SK-N-SH treated with all-trans-retinoic acid at 6 μM for 48 hours (cell line): Measurements from ENCODE around the gene NID1.

ENCODE experiments used
- ATAC-seq: fragments of 200-7000 bp; cut with Tn5 transposase; 3 replicates; pipeline ENCODE4 v1.9.1; 2020; ENCODE audit warnings: mild to moderate bottlenecking, moderate library complexity
- ARNTL ChIP-seq: fragments of 450-650 bp; formaldehyde crosslinking; IDR thresholded peaks from 2 replicates; pipeline ENCODE4 v1.5.0; 2020; ENCODE audit warnings: low read depth, mild to moderate bottlenecking, moderate library complexity, borderline replicate concordance
- BACH2 ChIP-seq: fragments of 250-450 bp; sonication (Bioruptor Pico); IDR thresholded peaks from 2 replicates; pipeline ENCODE4 v1.9.0; 2021; ENCODE audit warnings: mild to moderate bottlenecking, borderline replicate concordance
- CSDC2 ChIP-seq: fragments of 250-450 bp; sonication (Bioruptor Pico); IDR thresholded peaks from 2 replicates; pipeline ENCODE4 v1.5.0; 2020; ENCODE audit warnings: mild to moderate bottlenecking, moderate library complexity
- ESRRG ChIP-seq: fragments of 250-450 bp; sonication (Bioruptor Pico); IDR thresholded peaks from 2 replicates; pipeline ENCODE4 v1.6.1; 2021; ENCODE audit warnings: mild to moderate bottlenecking
- GLIS3 ChIP-seq: fragments of 250-450 bp; sonication (Bioruptor Pico); IDR thresholded peaks from 2 replicates; pipeline ENCODE4 v1.5.0; 2020; ENCODE audit warnings: mild to moderate bottlenecking, moderate library complexity
- ISL1 ChIP-seq: fragments of 250-450 bp; sonication (Bioruptor Pico); IDR thresholded peaks from 2 replicates; pipeline ENCODE4 v2.1.2; 2022; ENCODE audit warnings: mild to moderate bottlenecking, moderate library complexity
- OSR1 ChIP-seq: fragments of 250-450 bp; sonication (Bioruptor Pico); IDR thresholded peaks from 2 replicates; pipeline ENCODE4 v1.8.0; 2022; ENCODE audit warnings: moderate library complexity, mild to moderate bottlenecking, inconsistent platforms
- PPARA ChIP-seq: fragments of 250-450 bp; sonication (Bioruptor Pico); IDR thresholded peaks from 2 replicates; pipeline ENCODE4 v1.5.0; 2020; ENCODE audit warnings: mild to moderate bottlenecking, borderline replicate concordance
- RARB ChIP-seq: fragments of 250-450 bp; sonication (Bioruptor Pico); IDR thresholded peaks from 2 replicates; pipeline ENCODE4 v1.8.0; 2021; ENCODE audit warnings: mild to moderate bottlenecking, moderate library complexity
- TCF4 ChIP-seq: fragments of 250-450 bp; sonication (Bioruptor Pico); IDR thresholded peaks from 2 replicates; pipeline ENCODE4 v1.8.0; 2021; ENCODE audit warnings: mild to moderate bottlenecking, moderate library complexity, borderline replicate concordance
- ZC3H10 ChIP-seq: fragments of 250-450 bp; sonication (Bioruptor Pico); IDR thresholded peaks from 2 replicates; pipeline ENCODE4 v1.5.1; 2021; ENCODE audit warnings: mild to moderate bottlenecking, moderate library complexity
- ZFP30 ChIP-seq: fragments of 450-650 bp; formaldehyde crosslinking; IDR thresholded peaks from 2 replicates; pipeline ENCODE4 v1.5.0; 2022; ENCODE audit warnings: mild to moderate bottlenecking, moderate library complexity
- ZNF565 ChIP-seq: fragments of 450-650 bp; formaldehyde crosslinking; conservative IDR thresholded peaks from 2 replicates; pipeline ENCODE4 v1.5.0; 2020; ENCODE audit warnings: low read depth, mild to moderate bottlenecking, moderate library complexity
- ZNF70 ChIP-seq: fragments of 450-650 bp; formaldehyde crosslinking; IDR thresholded peaks from 2 replicates; pipeline ENCODE4 v1.5.0; 2020; ENCODE audit warnings: mild to moderate bottlenecking, moderate library complexity
- TF ChIP-seq, protein P1 (sequence below): fragments of 250-450 bp; sonication (Bioruptor Pico); IDR thresholded peaks from 2 replicates; pipeline ENCODE4 v1.5.0; 2020; ENCODE audit warnings: mild to moderate bottlenecking, moderate library complexity
- TF ChIP-seq, protein P2 (sequence below): fragments of 250-450 bp; sonication (Bioruptor Pico); IDR thresholded peaks from 2 replicates; pipeline ENCODE4 v1.8.0; 2020; ENCODE audit warnings: mild to moderate bottlenecking, moderate library complexity, borderline replicate concordance
- TF ChIP-seq, protein P3 (sequence below): fragments of 250-450 bp; sonication (Bioruptor Pico); IDR thresholded peaks from 2 replicates; pipeline ENCODE4 v1.8.0; 2021; ENCODE audit warnings: low read depth, mild to moderate bottlenecking, moderate library complexity, borderline replicate concordance
- TF ChIP-seq, protein P4 (sequence below): fragments of 250-450 bp; sonication (Bioruptor Pico); IDR thresholded peaks from 2 replicates; pipeline ENCODE4 v1.5.1; 2021; ENCODE audit warnings: mild to moderate bottlenecking, moderate library complexity

NID1 gene

DNA sequence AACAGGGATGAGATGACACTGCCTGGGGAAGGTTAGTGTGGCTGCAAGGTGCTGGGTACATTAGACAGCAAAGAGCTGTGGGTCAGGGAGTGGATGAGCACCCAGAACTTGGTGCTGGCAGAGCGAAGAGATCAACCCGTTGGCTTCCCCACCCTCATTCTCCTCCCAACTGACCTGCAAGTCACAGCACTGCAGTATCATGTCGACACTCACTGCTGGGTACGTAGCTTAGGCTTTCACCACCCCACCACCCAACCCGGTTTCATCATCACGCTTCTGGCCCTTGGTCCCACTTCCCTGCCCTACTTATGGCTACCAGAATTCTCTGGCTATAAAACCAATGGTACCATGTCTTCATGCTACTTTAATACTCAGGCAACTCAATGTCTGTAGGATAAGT is 124.6 kb downstream of the NID1 start (continued):
- TF ChIP-seq, protein P1, sequence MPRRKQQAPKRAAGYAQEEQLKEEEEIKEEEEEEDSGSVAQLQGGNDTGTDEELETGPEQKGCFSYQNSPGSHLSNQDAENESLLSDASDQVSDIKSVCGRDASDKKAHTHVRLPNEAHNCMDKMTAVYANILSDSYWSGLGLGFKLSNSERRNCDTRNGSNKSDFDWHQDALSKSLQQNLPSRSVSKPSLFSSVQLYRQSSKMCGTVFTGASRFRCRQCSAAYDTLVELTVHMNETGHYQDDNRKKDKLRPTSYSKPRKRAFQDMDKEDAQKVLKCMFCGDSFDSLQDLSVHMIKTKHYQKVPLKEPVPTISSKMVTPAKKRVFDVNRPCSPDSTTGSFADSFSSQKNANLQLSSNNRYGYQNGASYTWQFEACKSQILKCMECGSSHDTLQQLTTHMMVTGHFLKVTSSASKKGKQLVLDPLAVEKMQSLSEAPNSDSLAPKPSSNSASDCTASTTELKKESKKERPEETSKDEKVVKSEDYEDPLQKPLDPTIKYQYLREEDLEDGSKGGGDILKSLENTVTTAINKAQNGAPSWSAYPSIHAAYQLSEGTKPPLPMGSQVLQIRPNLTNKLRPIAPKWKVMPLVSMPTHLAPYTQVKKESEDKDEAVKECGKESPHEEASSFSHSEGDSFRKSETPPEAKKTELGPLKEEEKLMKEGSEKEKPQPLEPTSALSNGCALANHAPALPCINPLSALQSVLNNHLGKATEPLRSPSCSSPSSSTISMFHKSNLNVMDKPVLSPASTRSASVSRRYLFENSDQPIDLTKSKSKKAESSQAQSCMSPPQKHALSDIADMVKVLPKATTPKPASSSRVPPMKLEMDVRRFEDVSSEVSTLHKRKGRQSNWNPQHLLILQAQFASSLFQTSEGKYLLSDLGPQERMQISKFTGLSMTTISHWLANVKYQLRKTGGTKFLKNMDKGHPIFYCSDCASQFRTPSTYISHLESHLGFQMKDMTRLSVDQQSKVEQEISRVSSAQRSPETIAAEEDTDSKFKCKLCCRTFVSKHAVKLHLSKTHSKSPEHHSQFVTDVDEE: no peak

DNA sequence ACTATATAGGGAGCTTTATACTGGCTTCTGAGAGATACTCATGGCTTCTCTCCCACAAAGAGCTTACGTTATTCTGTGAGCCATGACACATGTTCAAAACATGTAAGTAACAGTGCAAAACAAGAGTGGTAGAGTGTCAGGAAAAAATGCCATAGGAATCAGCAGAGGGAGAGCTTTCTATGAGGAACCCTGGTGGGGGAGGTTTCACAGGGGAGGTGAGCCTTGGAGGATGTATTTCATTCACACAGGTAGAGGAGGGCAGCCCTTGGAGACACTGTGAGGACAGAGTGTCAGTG is 125.5 kb downstream of the NID1 start:
- ATAC-seq: no peak
- TF ChIP-seq, protein P1: no peak

DNA sequence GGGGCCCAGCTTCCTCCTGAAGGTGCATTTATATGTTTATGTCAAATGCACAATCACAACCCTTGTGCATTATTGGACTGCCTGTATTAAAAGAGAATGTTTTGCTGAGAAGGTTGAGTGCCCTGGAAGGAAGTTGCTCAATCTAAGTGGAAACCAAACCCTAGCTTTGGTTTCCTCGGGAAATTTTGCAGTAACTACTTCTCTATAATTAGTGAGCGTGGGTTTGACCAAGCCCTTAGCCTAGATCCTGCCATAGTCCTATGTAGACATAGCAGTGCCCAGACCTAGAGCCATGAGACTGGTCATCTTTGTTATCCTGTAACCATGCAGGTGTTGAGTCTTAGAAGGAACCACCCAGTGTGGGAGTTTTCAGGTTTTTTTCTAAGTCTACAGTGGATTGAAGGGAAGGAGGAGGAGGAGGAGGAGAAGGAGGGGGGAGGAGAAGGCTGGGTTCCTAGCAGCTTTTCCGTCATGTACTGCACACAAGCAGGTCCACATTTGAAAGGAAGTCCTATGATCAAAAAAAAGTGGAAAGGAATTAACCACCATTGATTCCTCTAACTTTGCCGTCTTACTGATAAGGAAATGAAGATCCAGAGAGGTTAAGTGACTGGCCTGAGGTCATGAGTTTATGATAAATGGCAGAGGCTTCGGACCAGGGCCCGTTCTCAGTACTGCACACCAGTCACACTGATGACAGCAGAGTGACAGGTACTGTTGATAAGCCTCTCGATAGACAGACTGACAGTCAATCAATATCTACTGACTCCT is 126.0 kb downstream of the NID1 start:
- TF ChIP-seq GLIS3 (CRISPR knock-in tag) (no peak), ZNF565 (CRISPR knock-in tag) (no peak), ARNTL (CRISPR knock-in tag) (no peak), PPARA (CRISPR knock-in tag) (no peak), TCF4 (CRISPR knock-in tag) (no peak), ZFP30 (CRISPR knock-in tag) (no peak), ISL1 (CRISPR knock-in tag) (no peak), OSR1 (CRISPR knock-in tag) (no peak), ESRRG (CRISPR knock-in tag) (no peak), RARB (CRISPR knock-in tag) (no peak), ZC3H10 (CRISPR knock-in tag) (no peak)
- TF ChIP-seq, protein P1: no peak
- TF ChIP-seq, protein P2, sequence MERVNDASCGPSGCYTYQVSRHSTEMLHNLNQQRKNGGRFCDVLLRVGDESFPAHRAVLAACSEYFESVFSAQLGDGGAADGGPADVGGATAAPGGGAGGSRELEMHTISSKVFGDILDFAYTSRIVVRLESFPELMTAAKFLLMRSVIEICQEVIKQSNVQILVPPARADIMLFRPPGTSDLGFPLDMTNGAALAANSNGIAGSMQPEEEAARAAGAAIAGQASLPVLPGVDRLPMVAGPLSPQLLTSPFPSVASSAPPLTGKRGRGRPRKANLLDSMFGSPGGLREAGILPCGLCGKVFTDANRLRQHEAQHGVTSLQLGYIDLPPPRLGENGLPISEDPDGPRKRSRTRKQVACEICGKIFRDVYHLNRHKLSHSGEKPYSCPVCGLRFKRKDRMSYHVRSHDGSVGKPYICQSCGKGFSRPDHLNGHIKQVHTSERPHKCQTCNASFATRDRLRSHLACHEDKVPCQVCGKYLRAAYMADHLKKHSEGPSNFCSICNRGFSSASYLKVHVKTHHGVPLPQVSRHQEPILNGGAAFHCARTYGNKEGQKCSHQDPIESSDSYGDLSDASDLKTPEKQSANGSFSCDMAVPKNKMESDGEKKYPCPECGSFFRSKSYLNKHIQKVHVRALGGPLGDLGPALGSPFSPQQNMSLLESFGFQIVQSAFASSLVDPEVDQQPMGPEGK (CRISPR knock-in tag): no peak
- TF ChIP-seq, all 23 proteins: peak for 0
- no peak for ATAC-seq

DNA sequence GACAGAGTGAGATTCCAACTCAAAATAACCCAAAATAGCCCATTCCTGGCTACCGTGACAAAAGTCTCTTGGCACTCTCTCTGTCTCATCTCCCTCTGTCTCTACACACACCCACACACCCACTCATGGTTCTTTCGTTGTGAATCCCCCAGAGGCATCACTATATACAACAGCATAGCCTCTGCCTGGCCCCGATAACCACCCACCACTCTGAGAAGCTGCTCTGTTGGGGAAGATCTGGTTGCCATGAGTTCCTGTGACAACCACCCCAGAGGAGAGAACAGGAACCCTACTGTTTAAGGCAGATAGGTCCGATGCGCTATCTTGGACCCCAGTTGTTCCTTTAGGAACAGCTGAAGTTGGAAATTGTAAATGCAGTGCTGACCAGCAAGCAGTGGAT is 127.8 kb downstream of the NID1 start:
- ATAC-seq: no peak
- TF ChIP-seq, protein P3, sequence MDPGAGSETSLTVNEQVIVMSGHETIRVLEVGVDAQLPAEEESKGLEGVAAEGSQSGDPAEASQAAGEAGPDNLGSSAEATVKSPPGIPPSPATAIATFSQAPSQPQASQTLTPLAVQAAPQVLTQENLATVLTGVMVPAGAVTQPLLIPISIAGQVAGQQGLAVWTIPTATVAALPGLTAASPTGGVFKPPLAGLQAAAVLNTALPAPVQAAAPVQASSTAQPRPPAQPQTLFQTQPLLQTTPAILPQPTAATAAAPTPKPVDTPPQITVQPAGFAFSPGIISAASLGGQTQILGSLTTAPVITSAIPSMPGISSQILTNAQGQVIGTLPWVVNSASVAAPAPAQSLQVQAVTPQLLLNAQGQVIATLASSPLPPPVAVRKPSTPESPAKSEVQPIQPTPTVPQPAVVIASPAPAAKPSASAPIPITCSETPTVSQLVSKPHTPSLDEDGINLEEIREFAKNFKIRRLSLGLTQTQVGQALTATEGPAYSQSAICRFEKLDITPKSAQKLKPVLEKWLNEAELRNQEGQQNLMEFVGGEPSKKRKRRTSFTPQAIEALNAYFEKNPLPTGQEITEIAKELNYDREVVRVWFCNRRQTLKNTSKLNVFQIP (CRISPR knock-in tag): no peak
- TF ChIP-seq, protein P4, sequence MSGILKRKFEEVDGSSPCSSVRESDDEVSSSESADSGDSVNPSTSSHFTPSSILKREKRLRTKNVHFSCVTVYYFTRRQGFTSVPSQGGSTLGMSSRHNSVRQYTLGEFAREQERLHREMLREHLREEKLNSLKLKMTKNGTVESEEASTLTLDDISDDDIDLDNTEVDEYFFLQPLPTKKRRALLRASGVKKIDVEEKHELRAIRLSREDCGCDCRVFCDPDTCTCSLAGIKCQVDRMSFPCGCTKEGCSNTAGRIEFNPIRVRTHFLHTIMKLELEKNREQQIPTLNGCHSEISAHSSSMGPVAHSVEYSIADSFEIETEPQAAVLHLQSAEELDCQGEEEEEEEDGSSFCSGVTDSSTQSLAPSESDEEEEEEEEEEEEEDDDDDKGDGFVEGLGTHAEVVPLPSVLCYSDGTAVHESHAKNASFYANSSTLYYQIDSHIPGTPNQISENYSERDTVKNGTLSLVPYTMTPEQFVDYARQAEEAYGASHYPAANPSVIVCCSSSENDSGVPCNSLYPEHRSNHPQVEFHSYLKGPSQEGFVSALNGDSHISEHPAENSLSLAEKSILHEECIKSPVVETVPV (CRISPR knock-in tag): no peak
- TF ChIP-seq ZFP30 (CRISPR knock-in tag): no peak
- TF ChIP-seq BACH2 (CRISPR knock-in tag): no peak
- TF ChIP-seq, protein P2 (CRISPR knock-in tag): no peak
- TF ChIP-seq ESRRG (CRISPR knock-in tag): no peak
- TF ChIP-seq RARB (CRISPR knock-in tag): no peak
- TF ChIP-seq ZNF70 (CRISPR knock-in tag): no peak
- TF ChIP-seq ARNTL (CRISPR knock-in tag): no peak
- no peak for TF ChIP-seq CSDC2
